Choroid plexus epithelial cell (primary cell): ENCODE results near the gene RPS24.

ENCODE experiments used
- DNase-seq: peaks from one replicate; pipeline ENCODE4 v3.0.0-alpha.2; 2010; ENCODE audit warnings: low read depth
- H3K4me3 ChIP-seq: 2 replicates; pipeline ENCODE4 v1.5.1; 2011; ENCODE audit warnings: low read depth, mild to moderate bottlenecking, control low read depth, low read length, moderate library complexity
- CTCF ChIP-seq: conservative IDR thresholded peaks from 2 replicates; pipeline ENCODE4 v1.5.1; 2011; ENCODE audit warnings: low read depth, mild to moderate bottlenecking, control low read depth, inconsistent platforms, low read length, moderate library complexity

Gene RPS24

GRCh38 chr10:78035933-78036583 is 2.4 kb downstream of the RPS24 start:
- no peak overlapping the region for H3K4me3 ChIP-seq
- DNase-seq, result no peak
- no peak for TF ChIP-seq CTCF

- no peak for TF ChIP-seq CTCF
- no peak overlapping the region for H3K4me3 ChIP-seq
- DNase-seq, result no peak
Observed at GRCh38 chr10:78038105-78038504, 4.4 kb downstream of the RPS24 start.

- no peak for DNase-seq
- no peak overlapping the region for H3K4me3 ChIP-seq
- TF ChIP-seq CTCF, result no peak
Observed at GRCh38 chr10:78038791-78039547, 5.3 kb downstream of the RPS24 start.

GRCh38 chr10:78039743-78040142 is 6.1 kb downstream of the RPS24 start:
- DNase-seq, result no peak
- TF ChIP-seq CTCF, result no peak
- H3K4me3 ChIP-seq, result no peak overlapping the region

- no peak for DNase-seq
- no peak overlapping the region for H3K4me3 ChIP-seq
- no peak for TF ChIP-seq CTCF
Observed at GRCh38 chr10:78041170-78042057, 7.8 kb downstream of the RPS24 start.

GRCh38 chr10:78042058-78042751 is 8.5 kb downstream of the RPS24 start:
- no peak for DNase-seq
- no peak for TF ChIP-seq CTCF
- H3K4me3 ChIP-seq, result no peak overlapping the region
